ENCODE results near the gene CLOCK.

CLOCK gene

DNA sequence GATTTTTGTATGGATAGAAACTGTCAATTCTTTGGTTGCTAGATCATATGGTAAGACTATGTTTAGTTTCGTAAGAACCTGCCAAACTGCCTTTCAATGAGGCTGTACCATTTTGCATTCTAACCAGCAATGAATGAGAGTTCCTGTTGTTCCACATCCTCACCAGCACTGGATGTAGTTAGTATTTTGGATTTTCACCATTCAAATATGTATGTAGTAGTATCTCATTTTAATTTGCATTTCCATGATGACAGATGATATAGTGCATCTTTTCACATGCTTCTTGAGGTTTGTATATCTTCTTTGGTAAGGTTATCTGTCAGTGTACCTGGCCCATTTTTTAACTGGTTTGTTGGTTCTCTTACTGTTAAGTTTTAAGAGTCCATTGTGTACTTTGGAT, 34.6 kb downstream of the CLOCK start:
- no peaks in the 10 kb centered on the region for H3K27me3 ChIP-seq (ENCODE audit: low read depth, low read length)
- no peak overlapping the region for H3K4me2 ChIP-seq (ENCODE audit: low read length)
- no peak overlapping the region for H3K27ac ChIP-seq (ENCODE audit: low read length)
- H3K9me3 ChIP-seq (ENCODE audit: insufficient read depth, low read length) = no peaks in the 10 kb centered on the region
- no peak overlapping the region for H3K9ac ChIP-seq (ENCODE audit: low read length)
- H3K4me3 ChIP-seq (ENCODE audit: low read length) = no peak overlapping the region
- no peak overlapping the region for H2AFZ ChIP-seq (ENCODE audit: low read depth, low read length)
- peaks cover 37% of the 10 kb centered on the region for H3K4me1 ChIP-seq (ENCODE audit: low read length)
- no peak for TF ChIP-seq EZH2phosphoT487 (IDR thresholded peaks at IDR 0.05; ENCODE audit: low read depth)
- TF ChIP-seq, protein P1, sequence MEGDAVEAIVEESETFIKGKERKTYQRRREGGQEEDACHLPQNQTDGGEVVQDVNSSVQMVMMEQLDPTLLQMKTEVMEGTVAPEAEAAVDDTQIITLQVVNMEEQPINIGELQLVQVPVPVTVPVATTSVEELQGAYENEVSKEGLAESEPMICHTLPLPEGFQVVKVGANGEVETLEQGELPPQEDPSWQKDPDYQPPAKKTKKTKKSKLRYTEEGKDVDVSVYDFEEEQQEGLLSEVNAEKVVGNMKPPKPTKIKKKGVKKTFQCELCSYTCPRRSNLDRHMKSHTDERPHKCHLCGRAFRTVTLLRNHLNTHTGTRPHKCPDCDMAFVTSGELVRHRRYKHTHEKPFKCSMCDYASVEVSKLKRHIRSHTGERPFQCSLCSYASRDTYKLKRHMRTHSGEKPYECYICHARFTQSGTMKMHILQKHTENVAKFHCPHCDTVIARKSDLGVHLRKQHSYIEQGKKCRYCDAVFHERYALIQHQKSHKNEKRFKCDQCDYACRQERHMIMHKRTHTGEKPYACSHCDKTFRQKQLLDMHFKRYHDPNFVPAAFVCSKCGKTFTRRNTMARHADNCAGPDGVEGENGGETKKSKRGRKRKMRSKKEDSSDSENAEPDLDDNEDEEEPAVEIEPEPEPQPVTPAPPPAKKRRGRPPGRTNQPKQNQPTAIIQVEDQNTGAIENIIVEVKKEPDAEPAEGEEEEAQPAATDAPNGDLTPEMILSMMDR (IDR thresholded peaks at IDR 0.05; ENCODE audit: low read depth, low read length) = no peak
- no peaks in the 10 kb centered on the region for H4K20me1 ChIP-seq (ENCODE audit: insufficient read depth, low read length)
- peaks cover 35% of the 10 kb centered on the region; the same call in 1 of the 2 replicates for H3K79me2 ChIP-seq (ENCODE audit: low read length)
- H3K36me3 ChIP-seq (replicated peaks; ENCODE audit: low read depth, low read length) = peaks cover 14% of the 10 kb centered on the region

DNA sequence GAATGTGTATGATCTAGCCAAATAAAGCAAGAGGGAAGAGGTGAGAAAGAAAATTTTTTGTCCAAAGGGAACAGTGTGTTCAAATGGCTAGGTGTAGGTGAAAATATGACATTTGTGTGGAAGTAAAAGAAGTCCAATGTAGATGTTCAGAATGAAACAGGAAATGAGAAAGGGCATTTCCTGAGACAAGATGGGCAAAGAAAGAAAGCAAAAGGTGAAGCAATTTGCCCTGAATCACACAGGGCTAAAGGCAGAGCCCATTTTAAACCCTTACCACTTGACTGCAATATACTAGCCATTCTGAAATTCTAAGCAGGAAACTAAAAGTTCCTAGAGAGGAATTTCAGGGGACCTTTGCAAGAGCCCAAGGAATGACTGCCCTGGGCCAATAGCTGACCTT, 36.0 kb downstream of the CLOCK start:
- Histone ChIP-seq H3K9ac (ENCODE audit: low read length) (no peak overlapping the region), H3K4me1 (ENCODE audit: low read length) (peaks cover 24% of the 10 kb centered on the region), H3K27ac (ENCODE audit: low read length) (peak overlapping the region; percentile 29; the same call in 1 of the 2 replicates), H3K9me3 (ENCODE audit: insufficient read depth, low read length) (no peaks in the 10 kb centered on the region), H3K36me3 (replicated peaks; ENCODE audit: low read depth, low read length) (peaks cover 9% of the 10 kb centered on the region), H3K4me3 (ENCODE audit: low read length) (no peak overlapping the region), H3K4me2 (ENCODE audit: low read length) (peak overlapping the region; percentile 51), H4K20me1 (ENCODE audit: insufficient read depth, low read length) (no peaks in the 10 kb centered on the region), H2AFZ (ENCODE audit: low read depth, low read length) (no peak overlapping the region), H3K27me3 (ENCODE audit: low read depth, low read length) (no peaks in the 10 kb centered on the region), H3K79me2 (ENCODE audit: low read length) (peaks cover 23% of the 10 kb centered on the region; the same call in 1 of the 2 replicates)
- no peak for TF ChIP-seq EZH2phosphoT487 (IDR thresholded peaks at IDR 0.05; ENCODE audit: low read depth)
- TF ChIP-seq, protein P1 (IDR thresholded peaks at IDR 0.05; ENCODE audit: low read depth, low read length) = no peak

DNA sequence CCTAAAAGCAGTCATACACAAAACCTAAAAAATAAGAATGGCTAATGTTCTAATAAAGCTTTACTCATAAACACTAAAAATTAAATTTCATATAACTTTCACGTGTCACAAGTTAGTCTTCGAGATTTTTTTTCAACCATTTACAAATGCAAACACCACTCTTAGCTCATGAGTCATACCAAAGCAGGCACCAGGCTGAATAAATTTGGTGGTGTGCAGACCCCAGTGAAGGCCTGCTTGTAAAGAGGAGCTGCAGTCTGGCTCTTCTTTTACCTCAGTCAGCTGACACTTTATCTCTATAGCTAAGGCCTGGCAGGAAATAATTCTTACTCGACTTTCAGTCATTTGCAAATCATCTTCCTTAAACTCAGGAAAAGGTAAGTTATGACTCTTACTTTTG, 37.4 kb downstream of the CLOCK start:
- peaks cover 9% of the 10 kb centered on the region for H3K36me3 ChIP-seq (replicated peaks; ENCODE audit: low read depth, low read length)
- H4K20me1 ChIP-seq (ENCODE audit: insufficient read depth, low read length) = no peaks in the 10 kb centered on the region
- peaks cover 24% of the 10 kb centered on the region for H3K4me1 ChIP-seq (ENCODE audit: low read length)
- TF ChIP-seq, protein P1 (IDR thresholded peaks at IDR 0.05; ENCODE audit: low read depth, low read length) = no peak
- TF ChIP-seq EZH2phosphoT487 (IDR thresholded peaks at IDR 0.05; ENCODE audit: low read depth) = no peak
- H2AFZ ChIP-seq (ENCODE audit: low read depth, low read length) = no peak overlapping the region
- no peaks in the 10 kb centered on the region for H3K9me3 ChIP-seq (ENCODE audit: insufficient read depth, low read length)
- no peak overlapping the region for H3K27ac ChIP-seq (ENCODE audit: low read length)
- H3K4me3 ChIP-seq (ENCODE audit: low read length) = no peak overlapping the region
- no peak overlapping the region for H3K9ac ChIP-seq (ENCODE audit: low read length)
- H3K79me2 ChIP-seq (ENCODE audit: low read length) = peaks cover 20% of the 10 kb centered on the region; the same call in 1 of the 2 replicates
- no peaks in the 10 kb centered on the region for H3K27me3 ChIP-seq (ENCODE audit: low read depth, low read length)
- H3K4me2 ChIP-seq (ENCODE audit: low read length) = no peak overlapping the region

DNA sequence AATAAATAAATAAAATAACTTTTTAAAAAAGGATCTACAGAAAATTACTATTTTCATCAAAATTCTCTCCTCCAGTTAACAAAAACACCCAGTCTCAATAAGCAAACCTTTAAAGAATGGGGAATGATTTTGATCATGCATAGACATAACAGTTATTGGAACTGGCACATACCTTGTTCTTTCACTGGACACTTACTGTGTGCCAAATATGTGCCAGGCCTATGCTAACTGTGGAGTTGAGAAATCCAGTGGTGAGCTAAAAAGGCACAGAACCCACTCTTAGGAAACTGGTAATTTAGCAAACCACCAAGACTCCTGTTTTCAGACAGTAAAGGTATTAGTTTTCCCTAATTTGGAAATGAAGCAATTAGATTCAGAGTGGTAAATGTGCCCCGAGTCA, 39.1 kb downstream of the CLOCK start:
- Histone ChIP-seq H3K4me1 (ENCODE audit: low read length) (peaks cover 24% of the 10 kb centered on the region), H3K4me2 (ENCODE audit: low read length) (no peak overlapping the region), H3K27me3 (ENCODE audit: low read depth, low read length) (no peaks in the 10 kb centered on the region), H3K27ac (ENCODE audit: low read length) (no peak overlapping the region), H3K9me3 (ENCODE audit: insufficient read depth, low read length) (no peaks in the 10 kb centered on the region), H3K9ac (ENCODE audit: low read length) (no peak overlapping the region), H3K4me3 (ENCODE audit: low read length) (no peak overlapping the region), H4K20me1 (ENCODE audit: insufficient read depth, low read length) (no peaks in the 10 kb centered on the region), H3K36me3 (replicated peaks; ENCODE audit: low read depth, low read length) (peaks cover 9% of the 10 kb centered on the region), H3K79me2 (ENCODE audit: low read length) (peaks cover 22% of the 10 kb centered on the region; the same call in 1 of the 2 replicates), H2AFZ (ENCODE audit: low read depth, low read length) (no peak overlapping the region)
- no peak for TF ChIP-seq EZH2phosphoT487 (IDR thresholded peaks at IDR 0.05; ENCODE audit: low read depth)
- TF ChIP-seq, protein P1 (IDR thresholded peaks at IDR 0.05; ENCODE audit: low read depth, low read length) = no peak

Data from OCI-LY3 (cell line).